GM13977 (cell line): Measurements from ENCODE around the gene PRAME.

Experiments
- DNase-seq: peaks from one replicate; pipeline ENCODE4 v3.0.0; 2012; ENCODE audit warnings: low spot score
- CTCF ChIP-seq: IDR thresholded peaks from 2 replicates; pipeline ENCODE4 v1.5.1; 2012; ENCODE audit warnings: mild to moderate bottlenecking, control low read depth; ENCODE audit not compliant: insufficient read depth; ENCODE audit errors: extremely low read depth, missing control alignments
- in situ Hi-C: fragments of 300-500 bp; cut with MboI; formaldehyde crosslinking; loops from one replicate; pipeline ENCODE4 v1.12.0; 2022; ENCODE audit warnings: low sequenced_read_pairs, low pct_unique_long_range_greater_than_20kb, mixed read lengths, inconsistent platforms; ENCODE audit not compliant: unreplicated experiment

PRAME gene

DNA sequence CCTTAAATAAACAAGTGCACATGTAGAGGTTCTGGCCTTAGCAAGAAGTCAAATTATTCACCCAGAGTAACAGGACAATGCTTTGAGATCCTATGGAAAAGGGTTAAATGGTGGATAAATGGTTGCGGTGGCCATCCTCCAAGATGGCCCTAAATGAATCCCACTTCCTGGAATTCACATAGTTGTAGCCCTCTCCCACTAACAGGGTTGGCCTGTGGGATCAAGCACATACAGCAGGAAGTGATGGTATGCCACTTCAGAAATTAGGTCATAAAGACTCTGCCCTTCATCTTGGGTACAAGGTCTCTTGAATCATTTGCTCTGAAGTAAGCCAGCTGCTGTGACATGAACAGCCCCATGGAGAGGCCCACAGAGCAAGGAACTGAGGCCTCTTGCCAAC, 52.3 kb downstream of the PRAME start:
- no peak for DNase-seq
- no peak for TF ChIP-seq CTCF
- in situ Hi-C loops, result no loop called here

DNA sequence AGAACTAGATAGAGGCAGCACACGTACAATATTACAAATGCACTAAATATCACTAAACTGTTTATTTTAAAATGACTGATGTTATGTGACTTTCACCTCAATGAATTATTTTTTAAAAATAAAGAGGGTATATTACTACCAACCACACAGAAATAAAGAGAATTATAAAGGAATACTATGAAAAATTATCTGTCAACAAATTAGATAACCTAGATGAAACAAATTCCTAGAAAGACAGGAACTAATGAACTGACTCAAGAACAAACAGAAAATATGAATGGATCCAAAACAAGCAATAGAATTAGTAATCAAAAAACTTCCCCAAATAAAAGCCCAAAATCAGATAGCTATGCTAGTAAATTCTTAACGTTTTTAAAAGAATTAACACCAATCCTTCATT, 60.8 kb downstream of the PRAME start:
- TF ChIP-seq CTCF, result no peak
- DNase-seq, result no peak
- in situ Hi-C loops, result no loop called here
